Ishikawa (cell line): ENCODE results near the gene ATG7.
A peak's percentile ranks its signal among the peaks of the same experiment; 100 is the strongest.

Experiments
- CEBPB ChIP-seq: IDR thresholded peaks from 2 replicates; pipeline ENCODE4 v1.6.1; 2012
- CREB1 ChIP-seq: IDR thresholded peaks from 2 replicates; pipeline ENCODE4 v1.6.1; 2012; ENCODE audit warnings: low read depth
- EGR1 ChIP-seq: IDR thresholded peaks from 2 replicates; pipeline ENCODE4 v1.6.1; 2012
- EP300 ChIP-seq: IDR thresholded peaks from 2 replicates; pipeline ENCODE4 v1.6.1; 2012; ENCODE audit warnings: borderline replicate concordance
- FOXM1 ChIP-seq: IDR thresholded peaks from 2 replicates; pipeline ENCODE4 v1.6.1; 2012; ENCODE audit warnings: low read depth, borderline replicate concordance
- NFIC ChIP-seq: IDR thresholded peaks from 2 replicates; pipeline ENCODE4 v1.6.1; 2012
- RAD21 ChIP-seq: IDR thresholded peaks from 2 replicates; pipeline ENCODE4 v1.6.1; 2012; ENCODE audit warnings: low read depth
- TAF1 ChIP-seq: IDR thresholded peaks from 2 replicates; pipeline ENCODE4 v1.6.1; 2012; ENCODE audit warnings: low read depth, mild to moderate bottlenecking
- TCF12 ChIP-seq: IDR thresholded peaks from 2 replicates; pipeline ENCODE4 v1.6.1; 2012; ENCODE audit warnings: low read depth
- TEAD4 ChIP-seq: IDR thresholded peaks from 2 replicates; pipeline ENCODE4 v1.6.1; 2012
- YY1 ChIP-seq: IDR thresholded peaks from 2 replicates; pipeline ENCODE4 v1.6.1; 2012; ENCODE audit warnings: low read depth
- ZBTB7A ChIP-seq: IDR thresholded peaks from 2 replicates; pipeline ENCODE4 v1.6.1; 2012; ENCODE audit warnings: low read depth
- TF ChIP-seq, protein P1 (sequence below): IDR thresholded peaks from 2 replicates; pipeline ENCODE4 v1.6.1; 2012
- TF ChIP-seq, protein P2 (sequence below): IDR thresholded peaks from 2 replicates; pipeline ENCODE4 v1.6.1; 2012; ENCODE audit warnings: low read depth, mild to moderate bottlenecking
- TF ChIP-seq, protein P3 (sequence below): IDR thresholded peaks from 2 replicates; pipeline ENCODE4 v1.6.1; 2012

Gene ATG7

GRCh38 chr3:11543948-11544387 lies 271.8 kb downstream of the ATG7 start:
- TF ChIP-seq ZBTB7A: no peak
- TF ChIP-seq, protein P1, sequence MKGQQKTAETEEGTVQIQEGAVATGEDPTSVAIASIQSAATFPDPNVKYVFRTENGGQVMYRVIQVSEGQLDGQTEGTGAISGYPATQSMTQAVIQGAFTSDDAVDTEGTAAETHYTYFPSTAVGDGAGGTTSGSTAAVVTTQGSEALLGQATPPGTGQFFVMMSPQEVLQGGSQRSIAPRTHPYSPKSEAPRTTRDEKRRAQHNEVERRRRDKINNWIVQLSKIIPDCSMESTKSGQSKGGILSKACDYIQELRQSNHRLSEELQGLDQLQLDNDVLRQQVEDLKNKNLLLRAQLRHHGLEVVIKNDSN: no peak
- no peak for TF ChIP-seq RAD21
- no peak for TF ChIP-seq CEBPB
- TF ChIP-seq NFIC: no peak
- no peak for TF ChIP-seq TAF1
- TF ChIP-seq TEAD4: no peak
- TF ChIP-seq TCF12: no peak
- TF ChIP-seq YY1: no peak
- no peak for TF ChIP-seq EGR1

- TF ChIP-seq NFIC (peak; percentile 45; the same call in 1 of the 2 replicates), CREB1 (no peak)
These were observed 272.4 kb downstream of the ATG7 start for GRCh38 chr3:11544412-11545181.

- TF ChIP-seq ZBTB7A (no peak), TEAD4 (no peak), RAD21 (no peak), TCF12 (no peak), CEBPB (no peak), CREB1 (no peak), EGR1 (no peak), YY1 (no peak), FOXM1 (no peak), EP300 (no peak), TAF1 (no peak), NFIC (no peak)
- TF ChIP-seq, protein P2, sequence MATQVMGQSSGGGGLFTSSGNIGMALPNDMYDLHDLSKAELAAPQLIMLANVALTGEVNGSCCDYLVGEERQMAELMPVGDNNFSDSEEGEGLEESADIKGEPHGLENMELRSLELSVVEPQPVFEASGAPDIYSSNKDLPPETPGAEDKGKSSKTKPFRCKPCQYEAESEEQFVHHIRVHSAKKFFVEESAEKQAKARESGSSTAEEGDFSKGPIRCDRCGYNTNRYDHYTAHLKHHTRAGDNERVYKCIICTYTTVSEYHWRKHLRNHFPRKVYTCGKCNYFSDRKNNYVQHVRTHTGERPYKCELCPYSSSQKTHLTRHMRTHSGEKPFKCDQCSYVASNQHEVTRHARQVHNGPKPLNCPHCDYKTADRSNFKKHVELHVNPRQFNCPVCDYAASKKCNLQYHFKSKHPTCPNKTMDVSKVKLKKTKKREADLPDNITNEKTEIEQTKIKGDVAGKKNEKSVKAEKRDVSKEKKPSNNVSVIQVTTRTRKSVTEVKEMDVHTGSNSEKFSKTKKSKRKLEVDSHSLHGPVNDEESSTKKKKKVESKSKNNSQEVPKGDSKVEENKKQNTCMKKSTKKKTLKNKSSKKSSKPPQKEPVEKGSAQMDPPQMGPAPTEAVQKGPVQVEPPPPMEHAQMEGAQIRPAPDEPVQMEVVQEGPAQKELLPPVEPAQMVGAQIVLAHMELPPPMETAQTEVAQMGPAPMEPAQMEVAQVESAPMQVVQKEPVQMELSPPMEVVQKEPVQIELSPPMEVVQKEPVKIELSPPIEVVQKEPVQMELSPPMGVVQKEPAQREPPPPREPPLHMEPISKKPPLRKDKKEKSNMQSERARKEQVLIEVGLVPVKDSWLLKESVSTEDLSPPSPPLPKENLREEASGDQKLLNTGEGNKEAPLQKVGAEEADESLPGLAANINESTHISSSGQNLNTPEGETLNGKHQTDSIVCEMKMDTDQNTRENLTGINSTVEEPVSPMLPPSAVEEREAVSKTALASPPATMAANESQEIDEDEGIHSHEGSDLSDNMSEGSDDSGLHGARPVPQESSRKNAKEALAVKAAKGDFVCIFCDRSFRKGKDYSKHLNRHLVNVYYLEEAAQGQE: no peak
- TF ChIP-seq, protein P1: no peak
- TF ChIP-seq, protein P3, sequence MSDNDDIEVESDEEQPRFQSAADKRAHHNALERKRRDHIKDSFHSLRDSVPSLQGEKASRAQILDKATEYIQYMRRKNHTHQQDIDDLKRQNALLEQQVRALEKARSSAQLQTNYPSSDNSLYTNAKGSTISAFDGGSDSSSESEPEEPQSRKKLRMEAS: no peak
These were observed 273.1 kb downstream of the ATG7 start for GRCh38 chr3:11545186-11545851.

GRCh38 chr3:11546657-11547302 lies 274.6 kb downstream of the ATG7 start:
- no peak for TF ChIP-seq RAD21
- TF ChIP-seq, protein P3: no peak
- no peak for TF ChIP-seq EGR1
- TF ChIP-seq CEBPB: no peak
- TF ChIP-seq TAF1: no peak
- TF ChIP-seq, protein P1: no peak
- no peak for TF ChIP-seq CREB1
- TF ChIP-seq YY1: no peak
- TF ChIP-seq ZBTB7A: no peak
- no peak for TF ChIP-seq NFIC
- TF ChIP-seq FOXM1: no peak
- TF ChIP-seq, protein P2: no peak
- TF ChIP-seq TEAD4: no peak
- TF ChIP-seq EP300: no peak
- TF ChIP-seq TCF12: no peak

- TF ChIP-seq CEBPB (no peak), TCF12 (no peak), TAF1 (no peak), CREB1 (no peak), FOXM1 (no peak), EGR1 (no peak), ZBTB7A (no peak)
- TF ChIP-seq, protein P3: no peak
- TF ChIP-seq, protein P1: no peak
- TF ChIP-seq, protein P2: no peak
These were observed 275.3 kb downstream of the ATG7 start for GRCh38 chr3:11547498-11547897.
